ENCODE data around the gene KCTD15. TPM values are rescaled to one million over a fixed set of nuclear protein-coding genes. Genes with fewer than 3 reads are reported as not detected.

The KCTD15 gene
- total RNA-seq, 3 donors from 2014 or later (not counting 1 experiment from before 2014, with no cell fraction given) = 0.59 to 4.7 (median 1.4) TPM

DNA sequence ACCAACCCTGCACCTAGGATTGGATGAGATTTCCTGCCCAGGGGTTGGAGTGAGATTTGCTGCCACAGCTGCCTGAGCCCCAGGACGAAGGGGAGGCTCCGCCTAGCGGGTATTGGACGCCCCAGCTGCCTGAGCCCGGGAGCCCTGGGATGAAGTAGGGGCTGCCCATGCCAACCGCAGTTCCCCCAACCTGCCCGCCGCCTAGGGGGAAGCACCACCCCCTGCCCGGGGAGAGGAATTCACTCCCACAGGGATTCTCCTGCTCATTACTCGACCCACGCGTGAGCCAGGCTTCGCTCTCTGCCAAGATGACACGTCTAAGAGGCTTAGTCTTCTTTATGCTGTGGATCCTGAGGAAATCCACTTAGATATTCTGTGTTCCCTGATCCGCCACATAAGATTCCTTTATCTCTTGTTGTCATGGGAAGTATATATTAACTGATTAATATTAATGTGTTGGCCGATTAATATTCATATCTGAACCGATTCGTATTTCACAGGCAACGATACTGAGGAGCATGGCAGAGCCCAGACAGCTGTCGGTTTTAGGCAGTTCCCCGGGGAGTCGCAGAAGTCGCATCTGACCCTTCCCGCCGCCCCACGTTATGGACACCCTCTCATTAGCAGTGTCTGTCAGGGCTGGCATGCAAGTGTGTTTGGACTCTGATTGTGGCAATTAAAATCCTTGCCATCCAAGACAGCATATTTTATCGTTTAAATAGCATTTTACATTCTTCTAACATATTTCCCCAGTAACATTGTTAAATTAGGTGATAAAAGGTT lies 44.5 kb upstream of the KCTD15 start:
- Mint-ChIP-seq H3K27me3 (ENCODE audit: low read depth in 2 of 2) (no peaks in the 10 kb centered on the region), H3K4me1 (no peaks in the 10 kb centered on the region), H3K36me3 (no peaks in the 10 kb centered on the region), H3K9me3 (no peaks in the 10 kb centered on the region), H3K4me3 (no peak overlapping the region), H3K27ac (no peak overlapping the region)
- no peak for ATAC-seq
- Histone ChIP-seq H3K4me3 (ENCODE audit: low read length) (no peak overlapping the region), H3K9me3 (ENCODE audit: control insufficient read depth, insufficient read depth, low read length) (no peaks in the 10 kb centered on the region), H3K36me3 (ENCODE audit: control insufficient read depth, insufficient read depth, low read length) (no peaks in the 10 kb centered on the region), H3K4me1 (ENCODE audit: control insufficient read depth, insufficient read depth, low read length) (no peaks in the 10 kb centered on the region), H3K27ac (ENCODE audit: low read length) (no peak overlapping the region), H3K27me3 (ENCODE audit: control insufficient read depth, insufficient read depth, low read length) (no peaks in the 10 kb centered on the region)
- no peak for DNase-seq
- intact Hi-C loops (cut with micrococcal nuclease) = no loop called here
- TF ChIP-seq CTCF (IDR thresholded peaks at IDR 0.05) = no peak
- WGBS (ENCODE audit: insufficient coverage) = 83% methylated on average over 26 of the region's 27 CpGs

DNA sequence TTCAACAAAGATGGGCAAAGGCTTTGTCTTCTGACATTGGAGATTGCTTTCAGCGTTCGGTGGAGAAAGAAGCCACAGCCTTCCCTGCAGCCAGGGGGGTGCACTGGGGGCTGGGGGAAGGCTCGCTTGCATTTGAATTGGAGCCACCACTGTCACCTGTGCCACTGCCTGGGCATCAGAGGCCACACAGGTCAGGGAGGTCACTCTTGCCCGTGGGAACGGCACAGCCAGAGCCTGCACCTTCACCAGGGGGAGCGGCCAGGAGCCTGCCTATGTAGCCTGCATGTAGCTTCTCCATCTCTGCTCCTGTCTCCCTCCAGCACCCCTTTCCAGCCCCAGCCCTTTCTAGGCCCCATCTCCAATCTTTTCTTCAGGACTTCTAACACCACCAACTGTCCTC lies 43.7 kb upstream of the KCTD15 start:
- no peaks in the 10 kb centered on the region for H3K27me3 ChIP-seq (ENCODE audit: control insufficient read depth, insufficient read depth, low read length)
- no peak for TF ChIP-seq CTCF (IDR thresholded peaks at IDR 0.05)
- no peaks in the 10 kb centered on the region for H3K36me3 Mint-ChIP-seq
- no peaks in the 10 kb centered on the region for H3K4me1 Mint-ChIP-seq
- H3K9me3 ChIP-seq (ENCODE audit: control insufficient read depth, insufficient read depth, low read length) = no peaks in the 10 kb centered on the region
- H3K4me3 ChIP-seq (ENCODE audit: low read length) = no peak overlapping the region
- no peaks in the 10 kb centered on the region for H3K9me3 Mint-ChIP-seq
- H3K27ac Mint-ChIP-seq = no peak overlapping the region
- H3K36me3 ChIP-seq (ENCODE audit: control insufficient read depth, insufficient read depth, low read length) = no peaks in the 10 kb centered on the region
- H3K27me3 Mint-ChIP-seq (ENCODE audit: low read depth in 2 of 2) = no peaks in the 10 kb centered on the region
- DNase-seq (no peak), ATAC-seq (no peak)
- no peak overlapping the region for H3K4me3 Mint-ChIP-seq
- 84% methylated on average over 6 of the region's 6 CpGs for WGBS (ENCODE audit: insufficient coverage)
- intact Hi-C loops (cut with micrococcal nuclease) = no loop called here
- no peak overlapping the region for H3K27ac ChIP-seq (ENCODE audit: low read length)
- no peaks in the 10 kb centered on the region for H3K4me1 ChIP-seq (ENCODE audit: control insufficient read depth, insufficient read depth, low read length)

DNA sequence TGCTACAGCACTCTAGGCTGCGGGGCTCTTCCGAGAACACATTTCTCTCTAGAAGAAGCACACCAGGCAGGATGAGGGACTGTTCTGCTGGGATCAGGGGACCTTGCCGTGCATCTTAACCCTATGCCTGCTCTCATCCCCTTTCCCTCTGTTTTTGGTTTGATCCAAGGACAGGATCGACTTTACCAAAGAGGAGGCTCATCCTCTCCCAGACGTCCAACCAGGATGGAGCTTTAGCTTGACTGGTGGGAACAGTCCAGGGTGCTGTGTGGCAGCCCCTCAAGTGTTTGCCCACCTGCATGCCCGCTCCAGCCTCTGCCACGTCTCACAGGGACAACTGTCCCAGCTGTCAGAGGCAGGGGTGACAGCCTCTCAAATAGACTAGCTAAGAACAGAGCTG lies 42.3 kb upstream of the KCTD15 start:
- no peaks in the 10 kb centered on the region for H3K27me3 ChIP-seq (ENCODE audit: control insufficient read depth, insufficient read depth, low read length)
- intact Hi-C loops (cut with micrococcal nuclease) = no loop called here
- Mint-ChIP-seq H3K27me3 (ENCODE audit: low read depth in 2 of 2) (no peaks in the 10 kb centered on the region), H3K4me1 (no peaks in the 10 kb centered on the region), H3K9me3 (no peaks in the 10 kb centered on the region), H3K27ac (no peak overlapping the region), H3K36me3 (no peaks in the 10 kb centered on the region), H3K4me3 (no peak overlapping the region)
- no peak for ATAC-seq
- no peak overlapping the region for H3K4me3 ChIP-seq (ENCODE audit: low read length)
- TF ChIP-seq CTCF (IDR thresholded peaks at IDR 0.05) = no peak
- no peaks in the 10 kb centered on the region for H3K4me1 ChIP-seq (ENCODE audit: control insufficient read depth, insufficient read depth, low read length)
- no peak for DNase-seq
- H3K9me3 ChIP-seq (ENCODE audit: control insufficient read depth, insufficient read depth, low read length) = no peaks in the 10 kb centered on the region
- H3K36me3 ChIP-seq (ENCODE audit: control insufficient read depth, insufficient read depth, low read length) = no peaks in the 10 kb centered on the region
- no peak overlapping the region for H3K27ac ChIP-seq (ENCODE audit: low read length)
- 84% methylated on average over 7 of the region's 7 CpGs for WGBS (ENCODE audit: insufficient coverage)
